HG02840 (cell line): ENCODE data around the gene MED8.
A peak's percentile ranks its signal among the peaks of the same experiment; 100 is the strongest.

ENCODE experiments used
- ATAC-seq: cut with Tn5 transposase; IDR thresholded peaks from one replicate; pipeline ENCODE4 v1.9.1; 2021; ENCODE audit warnings: mild to moderate bottlenecking, moderate library complexity, moderate number of reproducible peaks; ENCODE audit not compliant: unreplicated experiment, low FRiP score

Gene MED8

DNA sequence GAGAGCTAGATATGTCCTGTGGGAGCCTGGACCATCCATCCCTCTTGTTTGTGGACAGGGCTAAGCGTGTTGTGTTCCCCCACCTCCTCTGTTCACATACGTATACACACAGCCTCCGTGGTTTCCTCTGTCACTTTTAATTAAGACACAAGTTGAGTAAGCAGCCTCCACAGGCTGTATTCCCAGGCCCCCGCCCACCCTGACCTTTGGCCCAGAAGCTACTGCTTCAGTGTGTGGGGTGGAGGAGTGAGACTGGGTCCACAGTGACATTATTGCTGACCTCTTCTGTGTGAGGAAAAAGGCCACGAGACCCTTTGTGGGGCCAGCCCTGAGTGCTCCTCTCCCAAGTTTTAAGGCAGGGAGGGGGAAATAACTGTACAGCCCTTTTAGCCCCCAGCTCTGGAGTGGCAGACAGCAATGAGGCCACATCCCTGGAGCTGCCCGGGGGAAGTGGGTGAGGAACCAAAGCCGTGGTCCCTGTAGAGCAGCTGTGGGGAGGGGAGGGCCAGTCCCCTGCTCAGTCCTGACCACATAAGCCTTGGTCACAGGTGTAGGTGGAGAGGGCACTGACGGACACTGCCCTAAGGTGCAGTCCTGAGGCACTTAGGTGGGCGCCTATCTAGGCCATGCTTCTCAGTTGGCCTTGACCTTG, 26.2 kb downstream of the MED8 start:
- ATAC-seq: no peak

DNA sequence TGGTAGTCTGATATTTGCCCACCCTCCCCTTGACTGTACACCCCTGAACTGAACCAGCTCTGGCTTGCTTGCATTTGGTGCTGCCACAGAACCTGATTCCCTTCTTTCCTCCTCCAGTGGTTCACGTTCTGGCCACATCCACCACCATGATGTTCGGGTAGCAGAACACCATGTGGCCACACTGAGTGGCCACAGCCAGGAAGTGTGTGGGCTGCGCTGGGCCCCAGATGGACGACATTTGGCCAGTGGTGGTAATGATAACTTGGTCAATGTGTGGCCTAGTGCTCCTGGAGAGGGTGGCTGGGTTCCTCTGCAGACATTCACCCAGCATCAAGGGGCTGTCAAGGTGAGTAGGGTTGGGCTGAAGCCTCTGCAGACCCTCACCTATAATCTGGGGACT, 29.0 kb downstream of the MED8 start:
- ATAC-seq: no peak

DNA sequence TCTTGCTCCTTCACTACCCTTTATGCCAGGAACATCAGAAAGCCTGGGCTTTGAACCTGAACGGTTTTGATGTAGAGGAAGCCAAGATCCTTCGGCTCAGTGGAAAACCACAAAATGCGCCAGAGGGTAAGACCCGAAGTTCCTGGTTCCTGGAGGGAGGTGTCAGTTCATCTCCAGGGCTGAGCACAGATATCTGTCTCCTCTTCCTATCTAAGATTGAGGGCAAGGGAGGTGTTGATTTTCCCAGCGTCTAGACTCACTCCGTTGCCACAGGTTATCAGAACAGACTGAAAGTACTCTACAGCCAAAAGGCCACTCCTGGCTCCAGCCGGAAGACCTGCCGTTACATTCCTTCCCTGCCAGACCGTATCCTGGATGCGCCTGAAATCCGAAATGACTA, 29.9 kb downstream of the MED8 start:
- no peak for ATAC-seq

DNA sequence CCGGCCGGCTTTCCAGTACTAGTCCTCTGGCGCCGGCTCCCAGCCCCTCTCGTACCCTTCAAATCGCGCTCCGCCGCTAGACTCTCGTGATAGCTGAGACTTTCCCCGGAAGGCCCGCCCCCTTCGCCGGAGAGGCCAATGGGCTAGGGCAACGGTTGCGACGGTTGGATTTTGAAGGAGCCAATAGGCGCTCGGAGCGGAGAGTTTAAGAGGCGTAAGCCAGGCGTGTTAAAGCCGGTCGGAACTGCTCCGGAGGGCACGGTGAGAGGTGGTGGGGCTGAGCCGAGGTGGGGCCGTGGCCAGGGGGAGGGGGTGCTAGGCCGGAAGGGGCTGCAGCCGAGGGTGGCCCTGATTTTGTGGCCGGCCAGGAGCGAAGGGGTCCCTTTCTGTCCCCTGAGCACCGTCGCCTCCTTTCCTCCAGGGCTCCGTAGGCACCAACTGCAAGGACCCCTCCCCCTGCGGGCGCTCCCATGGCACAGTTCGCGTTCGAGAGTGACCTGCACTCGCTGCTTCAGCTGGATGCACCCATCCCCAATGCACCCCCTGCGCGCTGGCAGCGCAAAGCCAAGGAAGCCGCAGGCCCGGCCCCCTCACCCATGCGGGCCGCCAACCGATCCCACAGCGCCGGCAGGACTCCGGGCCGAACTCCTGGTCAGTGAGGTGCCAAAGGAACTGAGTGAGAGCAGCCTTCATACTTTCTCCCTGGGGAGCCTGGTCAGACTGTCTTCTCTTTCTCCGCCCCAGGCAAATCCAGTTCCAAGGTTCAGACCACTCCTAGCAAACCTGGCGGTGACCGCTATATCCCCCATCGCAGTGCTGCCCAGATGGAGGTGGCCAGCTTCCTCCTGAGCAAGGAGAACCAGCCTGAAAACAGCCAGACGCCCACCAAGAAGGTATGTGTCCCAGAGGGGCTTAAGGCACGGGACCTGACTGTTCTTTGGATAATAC, 30.6 kb downstream of the MED8 start, which contains the start of gene CDC20:
TSS of gene CDC20 (plus strand) at position 236 of the 948 bp plus-strand sequence. CDS start at position 471, 235 bp downstream.
- peak; percentile 94 for ATAC-seq

DNA sequence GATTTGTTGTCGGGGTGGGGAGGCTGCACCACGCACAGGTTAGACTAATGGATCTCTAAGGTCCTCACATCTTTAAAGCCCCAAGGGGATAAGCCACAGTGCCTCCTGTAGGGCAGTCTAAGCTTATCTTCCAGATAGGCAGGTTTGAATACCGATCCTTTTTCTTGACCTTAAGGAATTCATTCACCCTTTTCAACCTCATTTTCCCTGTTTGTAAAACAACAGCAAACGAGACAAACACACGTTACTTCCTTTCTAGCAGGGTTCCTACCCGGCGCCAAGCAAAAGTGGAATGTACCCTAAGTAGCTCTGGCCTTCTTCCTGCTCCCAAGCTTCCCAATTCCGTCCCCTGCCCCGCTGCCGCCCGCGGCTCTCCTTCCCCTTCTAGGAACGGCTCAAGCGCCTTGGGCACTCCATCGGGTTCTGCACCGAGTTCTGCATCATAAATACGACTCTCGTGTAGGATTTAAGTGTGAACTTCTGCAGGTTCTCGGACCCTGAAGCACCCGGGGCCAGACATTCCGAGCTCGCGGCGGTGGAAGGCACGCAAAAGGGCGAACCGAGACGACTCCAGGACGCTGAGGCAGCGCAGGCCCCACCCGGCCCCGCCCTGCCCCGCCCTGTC, 31.4 kb downstream of the MED8 start:
- ATAC-seq: no peak

DNA sequence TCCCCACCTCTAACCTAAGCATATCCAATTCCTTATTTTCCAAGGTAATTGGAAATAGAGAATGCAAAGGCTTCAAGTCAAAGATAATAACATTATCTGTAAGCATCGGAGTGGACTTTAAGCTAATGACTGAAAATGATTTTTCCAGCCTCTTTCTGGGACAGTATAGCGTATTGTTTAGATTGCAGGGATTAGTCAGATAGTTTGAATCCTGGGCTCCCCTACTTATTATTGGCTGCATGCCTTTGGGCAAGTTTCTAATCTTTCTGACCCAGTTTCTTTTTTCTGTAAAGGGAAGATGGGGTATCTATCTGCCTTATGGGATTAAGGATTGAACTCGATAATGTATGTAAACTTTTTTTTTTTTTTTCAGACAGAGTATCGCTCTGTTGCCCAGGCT, 32.3 kb downstream of the MED8 start:
- ATAC-seq: no peak

DNA sequence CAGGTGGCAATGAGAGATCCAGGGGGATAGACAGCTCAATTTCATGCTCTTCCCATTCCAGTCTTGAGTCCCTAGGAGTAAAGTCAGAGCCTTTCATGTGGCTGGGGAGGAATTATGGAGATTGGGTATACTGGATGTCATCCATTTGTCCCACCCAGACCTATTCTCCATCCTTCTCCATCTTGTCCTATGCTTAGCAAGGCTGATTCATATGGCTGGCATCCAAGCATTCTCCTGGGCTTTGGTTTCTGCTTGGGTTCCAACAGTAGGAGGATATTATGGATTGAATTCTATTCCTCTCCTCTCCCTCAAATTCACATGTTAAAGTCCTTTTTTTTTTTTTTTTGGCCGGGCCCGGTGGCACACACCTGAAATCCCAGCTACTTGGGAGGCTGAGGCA, 34.7 kb downstream of the MED8 start:
- ATAC-seq: no peak

DNA sequence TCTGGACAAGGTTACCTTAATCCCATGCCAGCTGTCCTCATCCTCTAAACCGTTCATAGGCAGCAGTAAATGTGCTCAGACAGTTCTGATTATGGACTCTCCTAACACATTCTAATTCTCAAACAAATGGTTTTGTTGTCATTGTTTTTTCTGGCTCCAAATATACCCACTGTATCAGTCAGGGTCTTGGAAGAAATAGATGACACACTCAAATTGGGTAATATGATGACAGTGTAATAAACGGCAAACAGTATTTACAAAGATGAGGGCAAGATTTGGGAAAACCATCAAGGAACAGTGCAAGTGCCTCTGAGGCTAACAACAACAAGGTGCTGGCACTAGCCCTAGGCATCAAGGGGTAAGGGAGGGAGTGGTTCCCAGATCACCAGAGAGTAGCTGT, 35.1 kb downstream of the MED8 start:
- ATAC-seq: no peak

DNA sequence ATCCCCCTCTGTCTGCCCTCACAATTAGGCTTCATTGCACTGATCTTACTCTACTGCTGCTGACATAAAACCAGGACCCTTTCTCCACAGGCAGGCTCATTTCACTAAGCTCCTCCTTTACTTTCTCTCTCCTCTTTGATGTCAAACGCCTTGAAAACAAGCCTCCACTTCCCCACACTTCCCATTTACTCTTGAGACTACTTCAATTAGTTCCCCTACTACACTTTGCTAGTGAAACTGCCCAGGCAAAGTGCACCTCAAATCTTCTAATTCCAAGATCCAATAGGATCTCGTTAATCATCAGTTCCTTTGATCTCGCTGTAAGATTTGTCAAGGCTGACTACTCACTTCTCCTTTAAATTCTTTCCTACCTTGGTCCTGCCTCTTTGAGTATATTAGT, 36.7 kb downstream of the MED8 start:
- no peak for ATAC-seq

DNA sequence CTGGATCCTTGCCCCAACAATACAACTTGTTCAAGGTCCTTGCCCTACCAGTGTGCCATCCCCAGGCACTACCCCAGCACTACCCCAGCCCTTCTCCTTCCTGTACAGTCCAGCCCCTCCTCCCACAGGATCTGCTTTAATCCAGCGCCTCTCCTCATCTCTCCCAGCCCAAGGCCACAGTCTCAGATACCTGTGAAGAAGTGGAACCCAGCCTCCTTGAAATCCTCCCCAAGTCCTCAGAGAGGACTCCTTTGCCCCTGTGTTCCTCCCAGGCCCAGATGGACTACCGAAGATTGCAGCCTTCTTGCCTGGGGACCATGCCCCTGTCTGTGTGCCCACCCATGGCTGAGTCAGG, 37.3 kb downstream of the MED8 start:
- ATAC-seq: no peak

DNA sequence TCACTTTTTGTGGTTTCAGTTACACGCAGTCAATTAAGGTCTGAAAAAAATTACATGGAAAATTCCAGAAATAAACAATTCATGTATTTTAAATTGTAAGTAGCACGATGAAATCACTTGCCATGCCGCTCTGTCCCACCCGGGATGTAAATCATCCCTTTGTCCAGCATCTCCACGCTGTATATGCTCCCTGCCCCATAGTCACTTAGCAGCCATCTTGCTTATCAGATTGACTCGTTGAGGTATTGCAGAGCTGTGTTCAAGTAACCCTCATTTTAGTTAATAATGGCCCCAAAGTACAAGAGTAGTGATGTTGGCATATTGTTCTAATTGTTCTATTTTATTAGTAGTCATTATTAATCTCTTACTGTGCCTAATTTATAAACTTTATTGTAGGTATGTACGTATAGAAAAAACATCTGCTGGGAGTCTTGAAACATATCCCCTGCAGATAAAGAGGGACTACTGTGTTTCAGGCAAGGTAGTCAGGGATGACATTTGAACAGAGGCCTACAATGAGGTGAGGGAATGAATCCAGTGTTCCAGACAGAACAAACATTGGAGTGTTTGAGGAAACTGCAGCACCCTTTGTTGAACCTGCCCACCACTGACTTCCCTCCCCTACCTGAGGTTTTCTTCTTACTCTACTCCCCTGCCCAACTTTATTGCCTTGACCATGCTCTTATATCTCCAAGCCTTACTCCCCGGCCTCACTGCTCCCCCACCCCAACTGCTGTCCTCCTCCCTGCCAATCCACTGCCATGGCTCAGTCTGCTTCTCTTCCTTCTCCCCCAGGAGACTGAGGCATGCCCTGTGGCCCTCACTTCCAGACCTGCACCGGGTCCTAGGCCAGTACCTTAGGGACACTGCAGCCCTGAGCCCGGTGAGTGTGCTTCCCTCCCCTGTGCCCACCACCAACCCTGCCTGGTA, 37.9 kb downstream of the MED8 start:
- ATAC-seq: no peak

DNA sequence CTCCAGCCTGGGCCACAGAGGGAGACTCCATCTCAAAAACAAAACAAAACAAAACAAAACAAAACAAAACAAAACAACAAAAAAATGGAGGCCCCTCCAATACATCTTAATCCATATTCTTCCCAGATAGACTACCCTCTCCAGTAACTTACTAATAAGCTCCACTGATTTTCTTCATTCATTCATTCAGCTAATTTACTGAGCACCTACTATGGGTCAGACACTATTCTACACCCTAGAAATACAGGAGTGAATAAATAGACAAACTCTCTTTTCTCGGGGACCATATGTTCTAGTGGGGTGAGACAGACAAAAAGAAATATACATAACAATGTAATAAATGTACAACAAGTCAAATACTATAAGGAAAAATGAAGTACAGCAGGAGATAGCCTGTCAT, 38.6 kb downstream of the MED8 start:
- no peak for ATAC-seq

DNA sequence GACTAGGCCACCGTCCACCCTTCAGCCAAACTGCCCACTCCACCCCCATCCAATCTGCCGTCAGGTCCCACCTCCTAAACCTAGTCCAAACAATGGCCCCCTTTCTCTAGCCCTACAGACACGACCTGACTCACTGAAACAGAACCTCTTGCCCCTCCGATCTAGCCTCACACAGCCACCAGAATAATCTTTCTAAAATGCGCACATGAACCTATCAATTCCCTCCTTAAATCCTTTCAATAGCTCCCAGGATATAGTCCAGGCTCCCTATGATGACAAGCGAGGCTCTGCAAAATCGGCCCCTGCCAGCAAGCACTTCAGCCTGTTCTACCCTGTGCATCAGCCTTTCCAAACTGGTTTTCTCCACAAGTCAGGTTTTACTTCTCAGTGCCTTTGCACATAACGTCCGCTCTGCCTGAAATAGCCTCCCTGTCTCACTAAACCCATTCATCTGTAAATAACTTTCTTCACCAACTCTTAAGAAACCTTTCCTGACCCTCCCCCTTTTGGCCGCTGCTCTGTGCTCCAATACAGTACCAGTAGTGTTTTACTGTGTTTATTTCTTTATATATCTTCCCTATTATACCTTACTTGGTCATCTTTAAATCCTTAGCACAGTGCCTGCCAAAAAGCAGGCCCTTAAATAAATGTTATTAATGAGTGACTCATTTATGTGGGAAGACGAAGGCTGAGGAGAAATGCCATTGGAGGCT, 39.9 kb downstream of the MED8 start:
- no peak for ATAC-seq

DNA sequence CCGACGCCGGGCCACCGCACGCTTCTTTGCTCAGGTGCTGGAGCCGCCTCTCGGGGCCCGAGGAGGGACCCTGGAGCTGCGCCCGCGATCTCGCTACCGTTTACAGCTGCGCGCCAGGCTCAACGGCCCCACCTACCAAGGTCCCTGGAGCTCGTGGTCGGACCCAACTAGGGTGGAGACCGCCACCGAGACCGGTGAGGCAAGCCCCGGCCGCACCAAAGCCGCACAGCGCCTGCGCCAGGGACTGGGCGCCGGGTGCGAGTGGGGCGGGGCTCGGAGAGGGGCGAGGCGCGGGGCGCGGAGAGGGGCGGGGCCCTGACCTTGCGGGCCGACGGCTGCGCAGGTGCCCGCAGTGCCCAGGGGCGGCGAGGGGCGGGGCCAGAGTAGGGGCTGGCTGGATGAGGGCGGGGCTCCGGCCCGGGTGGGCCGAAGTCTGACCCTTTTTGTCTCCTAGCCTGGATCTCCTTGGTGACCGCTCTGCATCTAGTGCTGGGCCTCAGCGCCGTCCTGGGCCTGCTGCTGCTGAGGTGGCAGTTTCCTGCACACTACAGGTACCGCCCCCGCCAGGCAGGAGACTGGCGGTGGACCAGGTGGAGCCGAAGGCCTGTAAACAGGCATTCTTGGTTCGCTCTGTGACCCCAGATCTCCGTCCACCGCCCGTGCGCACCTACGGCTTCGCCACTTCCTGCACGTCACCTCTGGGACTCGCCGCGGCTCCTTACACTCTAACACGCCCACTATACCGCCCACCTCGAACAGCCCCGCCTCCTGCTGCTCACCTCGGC, 40.6 kb downstream of the MED8 start:
- no peak for ATAC-seq

DNA sequence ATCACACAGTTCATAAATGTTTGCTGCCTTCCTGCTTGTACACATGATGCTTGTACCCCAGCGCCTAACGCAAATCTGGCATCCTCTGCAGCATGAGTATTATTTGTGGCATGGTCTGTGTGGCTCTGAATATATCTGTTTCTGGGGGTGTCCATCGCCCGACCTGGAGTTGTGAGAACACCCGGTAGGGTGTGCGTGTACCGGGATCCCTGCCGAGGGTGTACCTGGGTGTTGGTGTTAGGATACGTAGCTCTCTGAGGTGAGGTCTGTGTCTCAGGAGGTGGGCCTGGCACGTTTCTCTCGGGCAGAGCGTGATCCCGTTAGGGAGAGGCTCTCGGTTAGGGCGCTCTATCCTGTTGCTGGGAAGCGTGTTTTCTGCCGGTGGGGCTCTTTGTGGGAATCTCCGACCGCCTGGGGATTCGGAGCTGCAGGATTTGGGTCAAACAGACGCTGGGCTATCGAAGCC, 41.2 kb downstream of the MED8 start:
- no peak for ATAC-seq

DNA sequence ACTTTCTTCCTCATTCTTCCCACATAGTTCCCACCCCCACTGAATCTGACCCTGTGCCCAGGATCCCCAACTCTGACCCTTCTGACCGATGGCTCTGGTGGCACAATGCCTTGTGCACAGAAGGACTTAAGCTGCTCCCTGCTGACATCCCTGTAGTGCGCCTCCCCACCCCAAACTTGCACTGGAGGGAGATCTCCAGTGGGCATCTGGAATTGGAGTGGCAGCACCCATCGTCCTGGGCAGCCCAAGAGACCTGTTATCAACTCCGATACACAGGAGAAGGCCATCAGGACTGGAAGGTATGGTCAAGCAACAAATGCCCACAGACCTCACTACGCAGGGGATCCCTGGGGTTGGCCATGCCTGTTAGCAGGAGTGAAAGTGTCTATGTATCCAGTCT, 43.0 kb downstream of the MED8 start:
- ATAC-seq: no peak

DNA sequence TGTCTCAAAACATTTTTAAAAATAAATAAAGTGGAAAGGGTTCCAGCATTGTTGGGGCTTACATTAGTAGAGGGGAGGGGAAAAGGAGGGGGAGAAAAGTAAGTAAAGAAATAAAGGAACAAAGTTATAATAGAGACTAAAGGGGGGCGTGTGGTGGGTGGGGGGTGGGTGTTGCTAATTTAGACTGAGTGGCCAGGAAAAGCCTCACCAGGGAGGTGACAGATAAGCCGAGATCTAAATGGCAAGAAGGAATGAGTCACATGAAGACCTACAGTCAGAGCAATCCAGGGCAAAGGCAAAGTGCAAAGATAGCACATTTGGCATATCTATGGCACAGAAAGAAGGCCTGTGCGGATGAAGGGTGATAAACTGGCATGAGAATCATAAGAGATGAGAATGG, 44.5 kb downstream of the MED8 start:
- ATAC-seq: no peak

DNA sequence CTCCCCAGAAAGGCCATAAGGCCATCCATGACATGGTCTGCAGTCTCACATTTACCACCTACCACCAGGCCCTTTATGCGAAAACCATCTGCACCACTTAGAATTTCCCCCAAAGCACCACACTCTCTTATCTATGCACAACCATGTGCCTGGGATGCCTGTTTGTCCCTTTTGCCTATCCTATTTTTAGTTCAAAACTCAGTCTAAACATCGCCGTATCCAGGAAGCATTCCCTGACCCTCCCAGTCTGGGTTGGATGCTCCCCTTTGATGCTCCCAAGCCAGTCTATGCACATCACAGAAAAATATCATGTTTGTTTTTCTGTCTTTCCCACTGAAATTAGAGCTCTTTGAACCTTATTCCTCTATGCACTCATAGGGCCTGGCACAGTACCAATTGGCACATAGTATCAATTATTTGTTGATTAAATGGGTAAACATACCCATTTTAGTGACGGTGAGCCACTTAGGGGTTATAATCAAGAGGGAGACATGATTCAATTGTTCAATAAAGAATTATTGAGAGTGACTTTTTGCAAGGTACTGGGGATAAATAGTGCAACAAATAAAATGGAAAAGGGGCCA, 45.2 kb downstream of the MED8 start:
- ATAC-seq: no peak

DNA sequence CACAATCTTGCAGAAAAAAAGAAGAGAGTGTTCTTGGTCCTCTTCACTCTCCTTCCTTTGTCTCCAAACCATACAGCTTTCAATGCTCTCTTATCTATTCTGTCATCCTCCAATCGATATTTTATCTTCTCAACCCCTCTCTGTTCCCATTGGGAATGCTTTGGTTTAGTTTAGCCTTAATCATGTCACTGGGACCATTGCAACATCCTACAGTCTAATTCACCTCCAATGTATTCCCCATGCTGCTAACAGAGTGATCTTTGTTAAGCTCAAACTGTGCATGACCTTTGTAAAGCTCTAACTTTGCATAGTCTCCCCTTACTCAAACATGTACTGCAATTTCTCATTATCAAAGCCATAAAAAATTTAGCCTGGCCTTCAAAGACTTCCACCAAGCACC, 49.0 kb downstream of the MED8 start:
- no peak for ATAC-seq
